ENCODE data around the gene COG5. TPM values are rescaled to one million over a fixed set of nuclear protein-coding genes. Genes with fewer than 3 reads are reported as not detected.

COG5 gene
- total RNA-seq, 4 donors from 2014 or later: 39.7 to 143 (median 98.3) TPM

DNA sequence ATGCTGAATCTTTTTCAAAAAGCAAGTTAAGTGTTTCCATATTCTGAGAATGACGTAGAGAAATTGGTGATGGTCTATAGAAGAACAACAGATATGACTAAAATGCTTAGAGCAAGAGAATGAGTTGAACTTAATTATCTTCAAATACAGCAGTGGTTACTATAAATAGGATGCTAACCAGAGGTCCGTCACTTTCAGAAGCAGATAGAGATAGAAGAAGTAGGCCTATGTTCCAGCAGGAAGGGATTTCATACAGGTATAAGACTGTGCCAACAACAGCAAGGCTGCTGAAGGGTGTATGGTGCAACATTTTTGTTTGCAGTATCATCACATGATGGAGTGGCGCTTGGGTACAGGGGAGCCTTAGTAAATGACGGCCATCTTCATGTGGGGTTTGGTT is 326.3 kb downstream of the COG5 start:
- TF ChIP-seq, protein P1, sequence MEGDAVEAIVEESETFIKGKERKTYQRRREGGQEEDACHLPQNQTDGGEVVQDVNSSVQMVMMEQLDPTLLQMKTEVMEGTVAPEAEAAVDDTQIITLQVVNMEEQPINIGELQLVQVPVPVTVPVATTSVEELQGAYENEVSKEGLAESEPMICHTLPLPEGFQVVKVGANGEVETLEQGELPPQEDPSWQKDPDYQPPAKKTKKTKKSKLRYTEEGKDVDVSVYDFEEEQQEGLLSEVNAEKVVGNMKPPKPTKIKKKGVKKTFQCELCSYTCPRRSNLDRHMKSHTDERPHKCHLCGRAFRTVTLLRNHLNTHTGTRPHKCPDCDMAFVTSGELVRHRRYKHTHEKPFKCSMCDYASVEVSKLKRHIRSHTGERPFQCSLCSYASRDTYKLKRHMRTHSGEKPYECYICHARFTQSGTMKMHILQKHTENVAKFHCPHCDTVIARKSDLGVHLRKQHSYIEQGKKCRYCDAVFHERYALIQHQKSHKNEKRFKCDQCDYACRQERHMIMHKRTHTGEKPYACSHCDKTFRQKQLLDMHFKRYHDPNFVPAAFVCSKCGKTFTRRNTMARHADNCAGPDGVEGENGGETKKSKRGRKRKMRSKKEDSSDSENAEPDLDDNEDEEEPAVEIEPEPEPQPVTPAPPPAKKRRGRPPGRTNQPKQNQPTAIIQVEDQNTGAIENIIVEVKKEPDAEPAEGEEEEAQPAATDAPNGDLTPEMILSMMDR (IDR thresholded peaks at IDR 0.05): no peak
- TF ChIP-seq POLR2A (IDR thresholded peaks at IDR 0.05): no peak
- H3K27me3 ChIP-seq: no peaks in the 10 kb centered on the region
- H3K4me3 ChIP-seq: no peak overlapping the region
- intact Hi-C loops (cut with DNase I; ENCODE audit: low total_unique reads): no loop called here
- DNase-seq: no peak
- H3K4me1 ChIP-seq: no peaks in the 10 kb centered on the region
- no peak overlapping the region for H3K27ac ChIP-seq
- H3K36me3 ChIP-seq: no peaks in the 10 kb centered on the region
- no peaks in the 10 kb centered on the region for H3K9me3 ChIP-seq

DNA sequence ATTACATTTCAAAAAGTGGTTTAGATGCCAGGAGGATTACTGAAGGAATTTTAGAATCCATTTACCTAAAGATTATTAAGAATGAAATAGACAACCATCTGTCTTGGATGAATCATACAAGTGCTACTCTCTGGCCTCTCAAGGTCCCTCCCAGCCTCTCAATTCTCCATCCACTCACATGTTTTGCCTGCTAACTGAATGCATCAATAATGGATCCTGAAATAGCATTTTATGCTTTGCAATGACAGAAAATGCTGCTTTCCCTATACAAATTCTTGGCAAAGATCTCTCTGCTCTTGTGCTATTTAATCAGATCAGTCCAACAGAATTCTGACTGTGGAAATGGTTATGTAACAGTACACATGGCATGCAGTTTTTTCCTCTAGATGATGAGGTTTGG is 326.9 kb downstream of the COG5 start:
- H3K4me3 ChIP-seq: no peak overlapping the region
- no peaks in the 10 kb centered on the region for H3K4me1 ChIP-seq
- DNase-seq: no peak
- TF ChIP-seq, protein P1 (IDR thresholded peaks at IDR 0.05): no peak
- TF ChIP-seq POLR2A (IDR thresholded peaks at IDR 0.05): no peak
- no peaks in the 10 kb centered on the region for H3K27me3 ChIP-seq
- intact Hi-C loops (cut with DNase I; ENCODE audit: low total_unique reads): no loop called here
- no peak overlapping the region for H3K27ac ChIP-seq
- no peaks in the 10 kb centered on the region for H3K9me3 ChIP-seq
- H3K36me3 ChIP-seq: no peaks in the 10 kb centered on the region

DNA sequence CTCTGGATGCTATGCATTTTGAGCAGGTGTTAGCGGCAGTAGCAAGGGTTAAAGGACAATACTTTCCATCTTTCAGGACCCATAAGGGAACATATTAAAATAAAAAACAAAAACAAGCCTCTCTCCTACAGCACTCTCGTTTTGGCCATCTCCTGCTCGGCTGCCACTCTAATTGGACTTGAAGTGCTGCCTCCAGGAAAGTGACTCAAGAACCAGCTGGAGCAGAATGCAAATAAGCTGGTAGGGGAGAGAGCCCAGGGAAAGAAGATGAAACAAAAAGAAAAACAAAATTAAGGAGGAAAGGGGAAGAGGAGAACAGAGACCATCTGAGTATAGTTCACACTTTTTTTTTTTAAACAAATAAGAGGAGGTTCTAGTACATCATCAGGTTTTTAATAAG is 329.3 kb downstream of the COG5 start:
- no peak for TF ChIP-seq POLR2A (IDR thresholded peaks at IDR 0.05)
- Histone ChIP-seq H3K4me3 (no peak overlapping the region), H3K9me3 (no peaks in the 10 kb centered on the region), H3K27me3 (no peaks in the 10 kb centered on the region), H3K4me1 (no peaks in the 10 kb centered on the region), H3K36me3 (no peaks in the 10 kb centered on the region), H3K27ac (no peak overlapping the region)
- no peak for DNase-seq
- intact Hi-C loops (cut with DNase I; ENCODE audit: low total_unique reads): no loop called here

DNA sequence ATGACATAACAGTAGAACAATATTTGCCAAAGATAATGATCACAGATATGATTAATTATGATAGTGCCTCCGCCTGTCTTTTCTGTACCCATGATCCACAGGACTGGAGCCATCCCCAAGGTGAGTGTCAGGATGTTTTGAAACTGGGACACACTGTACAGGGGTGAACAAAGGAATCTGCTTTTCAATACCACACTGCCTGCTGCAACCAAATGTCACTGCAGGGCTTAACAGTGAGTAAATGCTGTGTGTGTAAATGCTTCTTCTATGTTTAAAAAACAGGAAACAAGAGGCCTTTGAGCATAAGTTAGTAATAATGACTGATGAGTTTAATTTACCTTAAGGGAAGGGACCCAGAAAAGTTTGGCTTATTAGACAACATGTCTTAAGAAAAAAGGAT is 329.7 kb downstream of the COG5 start:
- DNase-seq: no peak
- H3K36me3 ChIP-seq: no peaks in the 10 kb centered on the region
- no peaks in the 10 kb centered on the region for H3K27me3 ChIP-seq
- TF ChIP-seq, protein P1 (IDR thresholded peaks at IDR 0.05): no peak
- TF ChIP-seq POLR2A (IDR thresholded peaks at IDR 0.05): no peak
- no peaks in the 10 kb centered on the region for H3K9me3 ChIP-seq
- no peak overlapping the region for H3K4me3 ChIP-seq
- intact Hi-C loops (cut with DNase I; ENCODE audit: low total_unique reads): no loop called here
- H3K27ac ChIP-seq: no peak overlapping the region
- H3K4me1 ChIP-seq: no peaks in the 10 kb centered on the region

DNA sequence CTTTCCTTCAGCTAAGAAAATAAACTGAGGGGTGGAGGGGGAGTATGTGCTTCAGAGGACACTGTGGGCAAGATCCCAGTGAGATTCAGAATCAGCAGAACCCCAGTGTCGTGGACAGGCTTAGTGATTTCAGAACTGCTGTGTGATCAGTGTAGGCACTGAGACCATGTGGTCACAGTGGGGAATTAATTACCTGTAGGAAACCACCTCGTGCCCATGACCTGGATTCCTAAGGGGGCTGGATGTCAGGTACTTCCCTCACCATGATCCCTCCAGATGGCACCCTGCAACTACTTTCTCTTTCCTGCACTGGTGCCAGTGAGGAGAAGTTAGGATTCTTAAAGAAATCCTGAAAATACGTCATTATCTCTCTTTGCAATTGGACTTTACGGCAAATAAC is 330.5 kb downstream of the COG5 start:
- Histone ChIP-seq H3K27me3 (no peaks in the 10 kb centered on the region), H3K9me3 (no peaks in the 10 kb centered on the region), H3K4me1 (no peaks in the 10 kb centered on the region), H3K36me3 (no peaks in the 10 kb centered on the region), H3K4me3 (no peak overlapping the region), H3K27ac (no peak overlapping the region)
- intact Hi-C loops (cut with DNase I; ENCODE audit: low total_unique reads): no loop called here
- no peak for TF ChIP-seq POLR2A (IDR thresholded peaks at IDR 0.05)
- TF ChIP-seq, protein P1 (IDR thresholded peaks at IDR 0.05): no peak
- DNase-seq: no peak

DNA sequence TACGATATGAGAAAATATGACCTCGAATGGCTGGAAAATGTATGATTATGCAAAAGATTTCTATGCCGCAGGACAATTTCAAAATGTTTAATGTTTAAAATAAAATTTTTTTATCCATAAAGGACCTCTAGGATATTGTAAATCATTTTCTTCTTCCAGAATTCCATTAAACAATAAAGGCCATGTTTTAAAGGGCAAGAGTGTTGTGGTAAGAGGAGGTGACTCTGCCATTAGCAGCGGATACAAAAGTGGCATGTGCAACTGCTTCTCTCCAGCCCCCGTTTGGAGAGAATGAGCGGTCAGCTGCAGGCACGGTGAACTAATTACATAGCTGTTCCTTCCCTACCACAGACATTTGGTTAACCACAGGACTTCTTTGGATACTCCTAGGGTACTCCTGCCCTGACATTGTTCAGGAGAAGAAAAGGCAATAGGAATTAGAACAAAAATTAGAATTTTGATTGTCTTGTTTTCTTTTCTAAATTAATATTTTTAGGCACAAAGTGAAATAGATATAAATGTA is 331.1 kb downstream of the COG5 start:
- H3K27ac ChIP-seq: no peak overlapping the region
- TF ChIP-seq, protein P1 (IDR thresholded peaks at IDR 0.05): no peak
- no peak for TF ChIP-seq POLR2A (IDR thresholded peaks at IDR 0.05)
- intact Hi-C loops (cut with DNase I; ENCODE audit: low total_unique reads): no loop called here

More for the DNA sequence above, 331.1 kb downstream of the COG5 start:
- Histone ChIP-seq H3K27me3 (no peaks in the 10 kb centered on the region), H3K4me1 (no peaks in the 10 kb centered on the region), H3K4me3 (no peak overlapping the region), H3K36me3 (no peaks in the 10 kb centered on the region), H3K9me3 (no peaks in the 10 kb centered on the region)
- DNase-seq: no peak
